Activated CD8-positive, alpha-beta T cell treated with anti-CD3 and anti-CD28 coated beads, Interleukin-2, amount 10 ng/mL, durations not matched to agents 7 days and 5 days (primary cell): Measurements from ENCODE around the gene NNAT. TPM values are rescaled to one million over a fixed set of nuclear protein-coding genes. Genes with fewer than 3 reads are reported as not detected.

Source experiments
- ATAC-seq: fragments of 150-1000 bp; cut with Tn5 transposase; one replicate; pipeline ENCODE4 v1.10.0; 2021; ENCODE audit warnings: moderate library complexity
- CTCF ChIA-PET: fragments of 350-600 bp; sonication (Branson Sonifier 250); formaldehyde crosslinking; loops from one replicate; lab custom pipeline; 2021; ENCODE audit warnings: antibody characterized with exemption; lab: Charles Lee
- POLR2A ChIA-PET: fragments of 350-600 bp; sonication (Branson Sonifier 250); formaldehyde crosslinking; loops from one replicate; lab custom pipeline; 2021; ENCODE audit warnings: antibody characterized with exemption; lab: Charles Lee
- DNase-seq: peaks from one replicate; pipeline ENCODE4 v3.0.0-alpha.2; 2020
- H3K27ac Mint-ChIP-seq: one replicate; pipeline ENCODE4 v1.8.0; 2021; ENCODE audit warnings: mild to moderate bottlenecking, mixed read lengths
- H3K27me3 Mint-ChIP-seq: one replicate; pipeline ENCODE4 v1.8.0; 2021; ENCODE audit warnings: low read depth, mixed read lengths
- H3K36me3 Mint-ChIP-seq: one replicate; pipeline ENCODE4 v1.8.0; 2021; ENCODE audit warnings: low read depth, mixed read lengths
- H3K4me1 Mint-ChIP-seq: one replicate; pipeline ENCODE4 v1.8.0; 2021; ENCODE audit warnings: low read depth, mixed read lengths
- H3K4me3 Mint-ChIP-seq: one replicate; pipeline ENCODE4 v1.8.0; 2021; ENCODE audit warnings: mild to moderate bottlenecking, mixed read lengths
- H3K9me3 Mint-ChIP-seq: one replicate; pipeline ENCODE4 v1.8.0; 2022; ENCODE audit warnings: mixed read lengths; ENCODE audit not compliant: insufficient read depth
- total RNA-seq, 2 experiments: library from RNA; stranded (reverse); gene quantifications; one replicate each; pipeline ENCODE4 v1.2.3, GENCODE V29; 2021

NNAT gene
- total RNA-seq, 2 experiments from 2014 or later = 0.32 TPM; not detected in 1

DNA sequence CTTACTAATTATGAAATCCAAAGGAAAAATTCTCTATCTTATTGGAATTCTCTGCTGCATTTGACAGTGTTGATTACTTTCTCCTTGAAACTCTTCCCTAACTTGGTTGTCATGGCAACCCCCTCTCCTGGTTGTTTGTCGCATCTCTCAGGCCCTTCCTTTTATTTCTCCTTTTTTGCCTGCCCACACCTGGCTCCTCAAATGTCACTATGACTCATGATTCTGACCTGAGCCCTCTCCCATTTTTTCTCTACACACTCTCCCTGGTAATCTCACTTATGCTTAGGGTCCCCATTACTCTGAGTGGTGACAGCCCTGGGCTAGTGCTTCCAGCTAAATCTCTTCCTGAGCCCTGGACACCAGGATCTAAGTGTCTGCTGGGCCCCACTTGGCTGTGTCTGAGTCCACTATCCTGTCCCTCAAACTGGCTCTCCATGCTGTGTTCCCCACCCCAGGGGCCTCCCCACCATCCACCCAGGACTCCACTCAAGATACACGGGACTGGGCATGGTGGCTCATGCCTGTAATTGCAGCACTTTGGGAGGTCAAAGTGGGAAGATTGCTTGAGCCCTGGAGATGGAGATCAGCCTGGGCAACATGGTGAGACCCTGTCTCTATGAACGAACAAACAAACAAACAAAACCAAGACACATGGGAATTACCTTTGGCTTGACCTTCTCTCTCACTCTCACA is 16.5 kb upstream of the NNAT start:
- Mint-ChIP-seq H3K27ac (no peak overlapping the region), H3K4me3 (no peak overlapping the region), H3K36me3 (no peaks in the 10 kb centered on the region), H3K27me3 (no peaks in the 10 kb centered on the region), H3K9me3 (no peaks in the 10 kb centered on the region), H3K4me1 (no peaks in the 10 kb centered on the region)
- CTCF ChIA-PET = no interaction called here
- DNase-seq (no peak), ATAC-seq (no peak)
- POLR2A ChIA-PET = interaction anchor here (0.6 kb wide), 1 partner anchor 14 kb away, joined by 3 read pairs; no protein-coding TSS in a partner anchor

DNA sequence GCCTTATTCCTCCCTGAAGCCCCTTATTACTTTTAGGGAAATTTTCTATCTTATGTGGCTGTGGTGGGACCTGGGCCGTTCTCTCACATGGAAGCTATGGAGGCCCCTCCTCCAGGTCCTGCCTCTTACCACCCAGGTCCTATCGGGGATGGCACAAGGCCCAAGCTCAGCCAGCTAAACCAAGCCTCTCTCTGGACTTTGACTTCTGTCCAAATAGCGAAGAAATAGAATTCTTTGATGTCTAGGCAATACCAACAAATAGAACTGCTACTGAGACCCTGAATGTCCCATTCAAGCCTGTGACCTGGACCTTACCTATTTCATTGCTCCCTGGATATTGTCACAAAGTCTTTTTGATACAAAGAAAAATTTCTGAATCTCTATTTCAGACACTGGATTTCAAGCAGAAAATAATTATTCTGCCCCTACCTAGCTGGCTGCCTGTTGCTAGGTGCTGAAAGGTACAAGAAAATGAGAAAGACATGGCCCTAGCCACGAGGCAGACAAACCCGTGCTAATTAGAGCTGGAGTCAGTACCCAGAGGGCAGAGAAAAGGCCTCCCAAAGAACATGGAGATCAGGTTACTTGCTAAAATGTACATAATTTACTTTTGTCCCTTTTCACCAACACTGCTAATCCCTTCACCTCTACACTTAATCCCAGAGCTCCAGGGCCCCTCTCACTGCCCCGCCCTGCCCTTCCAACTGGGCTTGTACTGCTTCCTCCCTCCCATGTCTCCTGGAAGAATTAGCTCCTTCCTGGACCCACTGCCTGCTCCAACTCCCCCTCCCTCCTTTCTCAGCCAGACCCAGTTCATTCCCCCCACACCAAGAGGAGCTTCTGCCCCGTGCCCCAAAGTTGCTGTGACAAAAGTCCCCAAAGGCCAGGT is 15.5 kb upstream of the NNAT start:
- Mint-ChIP-seq H3K27ac (no peak overlapping the region), H3K4me1 (no peaks in the 10 kb centered on the region), H3K4me3 (no peak overlapping the region), H3K27me3 (no peaks in the 10 kb centered on the region), H3K36me3 (peaks cover 3% of the 10 kb centered on the region), H3K9me3 (no peaks in the 10 kb centered on the region)
- ChIA-PET POLR2A (interaction anchor here (1.0 kb wide), 1 partner anchor 37 kb away, joined by 3 read pairs; no protein-coding TSS in a partner anchor), CTCF (interaction anchor here (1.1 kb wide), 1 partner anchor 133 kb away, joined by 3 read pairs; no protein-coding TSS in a partner anchor)
- DNase-seq (no peak), ATAC-seq (no peak)

DNA sequence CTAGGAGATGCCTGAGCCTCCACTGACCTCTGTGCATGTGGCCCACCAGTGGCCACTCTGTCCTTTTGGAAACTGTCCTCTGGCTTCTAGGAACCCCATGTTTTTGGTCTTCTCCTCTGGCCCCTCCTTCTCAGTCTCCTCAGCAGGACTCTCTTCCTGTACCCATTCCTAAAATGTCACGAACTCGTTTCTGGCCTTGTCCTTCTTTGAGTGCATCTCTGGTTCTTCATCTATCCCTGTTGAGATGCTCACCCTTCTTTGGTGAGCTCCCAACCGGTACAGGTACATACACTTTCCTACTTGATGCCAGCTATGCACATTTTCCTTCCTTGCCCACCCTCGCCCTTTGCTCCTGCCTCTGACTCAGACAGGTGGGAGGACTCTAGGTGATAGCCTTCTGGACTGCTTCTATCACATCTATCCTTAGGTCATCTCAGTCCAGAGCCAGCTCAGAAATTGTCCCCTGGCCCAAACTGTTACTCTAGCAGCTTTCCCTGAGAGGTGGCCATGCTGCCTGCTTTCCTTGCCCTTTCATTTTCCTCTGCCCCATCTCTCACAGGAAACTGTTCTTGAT is 14.8 kb upstream of the NNAT start:
- ChIA-PET POLR2A (interaction anchor here (1.0 kb wide), 1 partner anchor 36 kb away, joined by 3 read pairs; no protein-coding TSS in a partner anchor), CTCF (interaction anchor here (1.1 kb wide), 1 partner anchor 134 kb away, joined by 3 read pairs; no protein-coding TSS in a partner anchor)
- H3K27me3 Mint-ChIP-seq = no peaks in the 10 kb centered on the region
- H3K27ac Mint-ChIP-seq = no peak overlapping the region
- no peaks in the 10 kb centered on the region for H3K9me3 Mint-ChIP-seq
- no peak for ATAC-seq
- DNase-seq = no peak
- no peaks in the 10 kb centered on the region for H3K4me1 Mint-ChIP-seq
- H3K36me3 Mint-ChIP-seq = peaks cover 8% of the 10 kb centered on the region
- H3K4me3 Mint-ChIP-seq = no peak overlapping the region

DNA sequence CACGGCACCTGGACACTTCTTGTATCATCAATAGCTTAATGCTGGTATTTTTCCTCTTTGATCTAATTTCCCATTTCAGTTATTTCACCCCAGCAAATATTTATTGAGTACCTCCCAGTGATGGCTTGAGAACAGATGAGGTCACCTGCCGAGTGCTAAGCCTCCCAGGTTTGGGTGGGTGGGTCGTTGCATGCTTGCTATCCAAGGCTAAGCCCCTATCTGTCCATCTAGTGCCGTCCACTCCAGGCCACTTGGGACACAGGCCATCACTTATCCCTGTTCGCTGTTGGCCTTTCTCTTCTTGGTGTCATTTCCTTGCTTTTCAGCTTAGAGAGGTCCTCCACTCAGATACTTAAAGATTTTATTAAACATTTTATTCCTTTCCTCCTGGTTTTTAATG is 10.8 kb upstream of the NNAT start:
- no peak for DNase-seq
- Mint-ChIP-seq H3K4me1 (no peaks in the 10 kb centered on the region), H3K4me3 (no peak overlapping the region), H3K27me3 (no peaks in the 10 kb centered on the region), H3K36me3 (peaks cover 9% of the 10 kb centered on the region), H3K27ac (no peak overlapping the region), H3K9me3 (no peaks in the 10 kb centered on the region)
- CTCF ChIA-PET = no interaction called here
- POLR2A ChIA-PET = no interaction called here
- ATAC-seq = no peak

DNA sequence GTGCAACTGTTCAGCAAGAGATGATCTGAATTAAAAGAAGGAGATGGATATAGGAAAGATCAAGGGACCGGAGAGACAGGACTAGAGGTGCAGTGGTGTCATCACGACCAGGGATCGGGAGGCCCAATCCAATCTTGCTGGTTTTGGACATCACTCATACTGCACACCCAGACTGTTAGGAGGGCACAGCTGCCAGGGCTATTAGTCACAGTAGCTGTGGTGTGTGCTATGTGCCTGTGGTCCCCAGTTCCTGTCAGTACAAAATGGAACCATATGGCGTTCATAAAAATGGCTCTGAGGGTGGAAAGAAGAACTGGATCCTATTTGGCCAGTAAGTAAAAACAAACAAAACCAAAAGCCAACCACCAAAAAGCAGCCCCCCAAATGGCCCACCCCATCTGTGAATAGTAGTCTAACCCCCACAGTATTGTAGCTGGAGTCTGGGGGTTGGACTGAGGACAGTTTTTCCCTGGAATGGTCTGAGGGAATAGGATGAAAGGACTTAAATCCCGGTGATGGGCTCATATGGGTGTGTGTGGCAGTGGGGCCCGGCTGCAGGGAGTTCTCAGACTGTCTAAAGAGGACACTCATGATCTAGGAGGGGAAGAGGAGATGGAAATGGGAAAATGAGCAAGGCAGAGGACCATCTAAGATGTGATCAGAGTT is 9.3 kb upstream of the NNAT start:
- Mint-ChIP-seq H3K9me3 (no peaks in the 10 kb centered on the region), H3K27me3 (no peaks in the 10 kb centered on the region), H3K4me1 (no peaks in the 10 kb centered on the region), H3K27ac (no peak overlapping the region), H3K4me3 (no peak overlapping the region), H3K36me3 (peaks cover 9% of the 10 kb centered on the region)
- ATAC-seq (no peak), DNase-seq (no peak)
- ChIA-PET CTCF (no interaction called here), POLR2A (no interaction called here)

DNA sequence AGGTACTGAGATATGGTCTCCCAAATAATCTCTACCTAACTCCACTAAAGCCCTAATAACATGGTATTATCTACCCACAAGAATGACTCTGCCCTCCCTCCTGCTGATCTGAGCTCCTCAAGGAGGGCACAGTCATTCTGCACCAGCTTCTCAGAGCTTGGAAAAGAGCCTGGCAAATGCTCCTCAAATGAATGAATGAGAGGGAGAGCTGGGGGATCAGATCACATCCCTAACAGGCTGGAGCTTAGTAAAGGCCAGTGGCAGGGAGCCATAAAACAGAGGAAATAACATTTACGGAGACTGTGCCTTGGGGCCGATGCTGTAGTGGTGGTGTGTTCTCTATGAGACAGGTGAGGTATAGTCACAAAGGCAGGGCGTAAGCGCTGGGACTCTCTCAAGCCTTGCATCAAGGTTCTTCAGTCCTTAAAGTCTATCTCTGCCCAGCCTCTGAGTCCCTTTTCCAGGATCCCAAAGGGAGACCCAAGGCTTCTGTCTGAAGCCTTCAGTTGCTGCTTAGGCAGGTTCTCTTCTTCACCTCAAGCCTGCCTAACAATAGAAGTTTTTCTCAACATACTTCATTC is 7.2 kb upstream of the NNAT start:
- no peak overlapping the region for H3K4me3 Mint-ChIP-seq
- CTCF ChIA-PET = no interaction called here
- ATAC-seq (no peak), DNase-seq (no peak)
- H3K36me3 Mint-ChIP-seq = peaks cover 15% of the 10 kb centered on the region
- POLR2A ChIA-PET = no interaction called here
- no peak overlapping the region for H3K27ac Mint-ChIP-seq
- H3K9me3 Mint-ChIP-seq = no peaks in the 10 kb centered on the region
- H3K4me1 Mint-ChIP-seq = no peaks in the 10 kb centered on the region
- H3K27me3 Mint-ChIP-seq = no peaks in the 10 kb centered on the region

DNA sequence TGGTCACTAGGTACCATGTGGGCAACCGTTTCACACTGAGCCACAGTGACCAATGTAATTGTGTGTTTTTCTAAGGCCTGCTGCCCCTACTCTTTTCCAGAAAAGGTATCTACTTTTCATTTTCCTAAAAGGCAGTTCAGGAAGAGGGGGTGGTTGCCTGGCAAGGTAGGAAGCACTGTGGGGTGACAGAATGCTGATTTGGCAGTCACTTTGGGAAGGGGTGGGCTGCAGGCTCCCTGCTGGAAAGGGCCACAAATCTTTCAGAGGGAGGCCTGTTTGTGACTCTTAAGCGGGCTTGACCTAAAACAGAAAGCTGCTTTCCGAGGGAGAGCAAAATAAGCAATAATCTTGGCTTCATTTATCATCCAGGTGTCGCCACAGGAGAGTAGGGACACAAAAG is 5.2 kb upstream of the NNAT start:
- ChIA-PET CTCF (interaction anchor here (1.9 kb wide), 1 partner anchor 14 kb away, joined by 5 read pairs; no protein-coding TSS in a partner anchor), POLR2A (no interaction called here)
- Mint-ChIP-seq H3K4me1 (peaks cover 3% of the 10 kb centered on the region), H3K36me3 (peaks cover 18% of the 10 kb centered on the region), H3K9me3 (no peaks in the 10 kb centered on the region), H3K27me3 (no peaks in the 10 kb centered on the region), H3K4me3 (no peak overlapping the region), H3K27ac (no peak overlapping the region)
- DNase-seq = no peak
- no peak for ATAC-seq

DNA sequence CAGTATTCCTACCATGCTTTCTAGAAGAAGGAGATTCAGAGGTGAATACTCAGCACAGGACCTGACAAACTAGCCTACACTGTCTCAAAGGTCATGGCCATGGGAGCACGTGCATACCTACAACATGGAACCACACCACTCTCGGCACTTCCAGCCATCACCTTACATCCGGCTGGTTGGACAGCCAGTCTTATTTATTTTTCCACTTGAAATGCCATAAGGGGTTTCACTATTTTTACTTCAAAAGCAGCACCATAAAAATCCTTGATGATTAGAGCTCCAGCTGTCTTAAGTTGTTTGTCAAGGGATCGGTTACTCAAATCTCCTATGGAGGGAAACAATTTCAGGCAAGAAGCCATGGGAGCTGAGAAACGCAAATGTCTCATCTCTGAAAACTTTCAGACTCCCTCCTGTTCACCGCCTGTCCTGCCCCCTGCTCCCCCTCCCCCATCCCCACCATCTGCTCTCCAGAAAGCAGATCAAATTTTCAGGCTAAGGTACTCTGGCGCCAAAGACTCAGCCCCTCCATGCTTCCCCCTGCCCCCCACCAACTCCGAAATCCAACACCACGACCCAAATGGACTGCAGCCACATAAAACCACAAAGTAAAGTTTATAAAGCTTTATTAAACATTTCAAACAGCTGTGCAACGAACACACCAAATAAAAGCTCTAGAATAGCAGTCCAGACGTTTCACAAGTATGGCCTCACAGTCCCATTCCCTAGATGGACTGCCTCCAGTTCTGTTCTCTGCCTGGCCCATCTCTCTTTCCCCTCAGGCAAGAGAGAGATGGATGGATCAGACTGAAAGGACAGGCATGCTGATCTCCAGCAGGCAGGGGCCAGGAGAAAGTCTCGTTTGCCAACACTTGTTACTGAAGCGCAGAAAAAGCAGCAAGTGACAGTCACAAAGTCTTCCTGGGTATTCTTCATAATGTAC is 4.0 kb upstream of the NNAT start:
- Mint-ChIP-seq H3K36me3 (peaks cover 15% of the 10 kb centered on the region), H3K9me3 (no peaks in the 10 kb centered on the region), H3K4me1 (peaks cover 3% of the 10 kb centered on the region), H3K4me3 (no peak overlapping the region), H3K27ac (no peak overlapping the region), H3K27me3 (no peaks in the 10 kb centered on the region)
- POLR2A ChIA-PET = no interaction called here
- DNase-seq (no peak), ATAC-seq (no peak)
- CTCF ChIA-PET = interaction anchor here (1.9 kb wide), 1 partner anchor 15 kb away, joined by 5 read pairs; no protein-coding TSS in a partner anchor

DNA sequence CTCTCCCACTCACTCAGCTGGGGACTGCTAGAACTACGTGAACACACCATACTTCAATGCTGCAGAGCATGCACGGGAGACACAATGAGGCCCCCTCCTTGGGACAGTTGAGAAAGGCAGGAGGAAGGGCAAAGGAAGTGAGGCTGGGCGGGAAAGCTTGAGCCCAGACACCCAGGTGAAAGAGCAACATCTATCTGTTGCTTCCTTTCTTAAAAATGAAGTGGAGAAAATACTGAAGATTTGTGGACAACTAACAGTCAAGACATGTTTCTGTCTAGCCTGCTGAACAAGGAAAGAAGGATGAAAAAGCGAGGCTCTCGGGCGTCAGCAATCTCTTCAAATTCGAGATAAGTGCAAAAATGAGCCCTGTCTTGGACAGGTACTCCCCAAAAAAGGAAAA is 3.0 kb upstream of the NNAT start:
- peaks cover 15% of the 10 kb centered on the region for H3K36me3 Mint-ChIP-seq
- no peak for ATAC-seq
- H3K27ac Mint-ChIP-seq = no peak overlapping the region
- CTCF ChIA-PET = no interaction called here
- H3K9me3 Mint-ChIP-seq = no peaks in the 10 kb centered on the region
- peaks cover 3% of the 10 kb centered on the region for H3K4me1 Mint-ChIP-seq
- H3K27me3 Mint-ChIP-seq = no peaks in the 10 kb centered on the region
- H3K4me3 Mint-ChIP-seq = no peak overlapping the region
- no peak for DNase-seq
- POLR2A ChIA-PET = no interaction called here

DNA sequence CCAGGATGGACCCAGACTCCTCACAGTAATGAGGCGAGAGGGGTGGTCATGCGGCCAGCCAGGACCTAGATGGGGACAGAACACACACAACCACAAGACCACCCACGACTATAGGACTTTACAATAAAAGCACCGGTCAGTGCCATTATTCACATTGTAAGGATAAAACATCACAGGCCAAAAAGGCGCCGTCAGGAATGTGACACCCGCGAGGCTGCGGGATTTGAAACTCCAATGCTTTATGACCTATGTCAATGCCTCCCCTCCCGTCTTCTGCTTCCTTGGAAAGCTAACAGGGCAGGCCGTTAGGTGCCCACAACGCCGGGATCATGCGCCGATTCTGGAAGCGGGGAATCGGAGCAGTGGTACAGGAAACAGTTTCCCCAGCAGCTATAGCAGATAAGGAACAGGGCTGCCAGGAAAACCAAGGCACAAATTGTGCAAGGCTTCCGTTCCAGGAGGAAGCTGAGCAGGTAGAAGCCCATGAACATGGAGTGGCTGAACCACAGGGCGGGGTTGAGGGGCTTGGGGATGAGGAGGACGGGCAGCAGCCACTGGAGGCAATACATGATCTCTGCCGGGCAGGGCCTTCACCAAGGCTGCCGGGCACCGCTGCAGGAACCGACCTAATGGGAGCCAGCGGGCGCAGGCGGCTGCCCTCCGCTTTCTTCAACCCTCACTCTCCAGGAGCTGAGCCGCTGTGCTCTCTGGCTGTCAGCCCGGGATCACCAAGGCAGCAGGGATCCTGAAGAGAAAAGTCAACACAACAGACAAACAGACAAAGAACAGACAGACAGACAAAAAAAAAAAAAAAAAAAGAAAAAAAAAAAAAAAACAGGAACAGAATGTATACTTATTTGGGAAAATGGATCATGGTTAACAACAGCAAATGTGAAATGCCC is 2.2 kb upstream of the NNAT start:
- no peaks in the 10 kb centered on the region for H3K9me3 Mint-ChIP-seq
- no peak overlapping the region for H3K4me3 Mint-ChIP-seq
- H3K27me3 Mint-ChIP-seq = no peaks in the 10 kb centered on the region
- H3K4me1 Mint-ChIP-seq = peaks cover 3% of the 10 kb centered on the region
- CTCF ChIA-PET = interaction anchor here (2.1 kb wide), 1 partner anchor 323 kb away, joined by 6 read pairs; no protein-coding TSS in a partner anchor
- POLR2A ChIA-PET = interaction anchor here (0.6 kb wide), 2 partner anchors 14 to 307 kb away, joined by 3 read pairs; no protein-coding TSS in a partner anchor
- peaks cover 17% of the 10 kb centered on the region for H3K36me3 Mint-ChIP-seq
- ATAC-seq (no peak), DNase-seq (no peak)
- H3K27ac Mint-ChIP-seq = no peak overlapping the region
